GM18499 (cell line): Measurements from ENCODE around the gene IMMP2L.
A peak's percentile ranks its signal among the peaks of the same experiment; 100 is the strongest.

Experiments used
- ATAC-seq: cut with Tn5 transposase; IDR thresholded peaks from one replicate; pipeline ENCODE4 v1.9.1; 2021; ENCODE audit warnings: moderate number of reproducible peaks; ENCODE audit not compliant: insufficient read depth, unreplicated experiment

IMMP2L gene

DNA sequence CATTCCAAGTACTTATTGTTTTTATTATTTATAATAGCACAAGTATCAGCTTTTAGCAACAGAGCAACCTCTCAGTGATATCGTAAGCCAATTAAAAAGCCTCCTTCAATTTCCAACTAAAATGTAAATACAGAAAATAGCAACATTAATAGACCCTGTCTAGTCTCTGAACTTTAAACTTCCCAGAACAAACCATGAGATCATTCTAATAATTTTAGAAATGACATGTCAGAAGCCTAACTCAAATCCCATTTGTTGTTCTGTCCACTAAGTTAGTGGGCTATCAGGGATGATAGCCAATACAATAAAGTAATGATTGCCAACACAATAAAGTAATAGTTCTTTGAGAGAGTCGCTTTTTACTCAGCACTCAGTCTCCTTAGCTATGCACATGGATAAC, 493.7 kb downstream of the IMMP2L start:
- no peak for ATAC-seq

GRCh38 chr7:111067682-111068081, 494.6 kb downstream of the IMMP2L start:
- no peak for ATAC-seq

- ATAC-seq, result no peak
These were observed 495.0 kb downstream of the IMMP2L start for GRCh38 chr7:111067251-111067650.

GRCh38 chr7:111063166-111063565, 499.1 kb downstream of the IMMP2L start:
- ATAC-seq, result no peak

- no peak for ATAC-seq
These were observed 502.5 kb downstream of the IMMP2L start for GRCh38 chr7:111059833-111060232.

DNA sequence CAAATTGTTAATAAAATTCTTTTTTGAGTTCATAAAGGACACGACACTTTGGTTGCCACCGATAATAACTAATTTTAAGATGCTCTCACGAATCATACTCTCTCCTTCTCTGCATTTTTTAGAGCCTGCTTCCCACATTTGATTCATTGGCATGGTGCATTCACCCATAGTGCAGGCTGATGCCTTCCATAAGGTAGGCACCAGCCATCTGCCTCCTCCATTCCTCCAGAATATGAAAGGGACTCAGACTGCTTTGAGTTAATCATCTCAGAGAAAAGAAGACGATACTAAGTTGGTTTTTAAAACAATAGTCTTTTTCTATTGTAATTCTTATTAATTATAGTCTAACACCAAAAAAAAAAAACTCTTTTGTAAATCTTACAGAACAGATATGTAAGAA, 505.2 kb downstream of the IMMP2L start:
- no peak for ATAC-seq

DNA sequence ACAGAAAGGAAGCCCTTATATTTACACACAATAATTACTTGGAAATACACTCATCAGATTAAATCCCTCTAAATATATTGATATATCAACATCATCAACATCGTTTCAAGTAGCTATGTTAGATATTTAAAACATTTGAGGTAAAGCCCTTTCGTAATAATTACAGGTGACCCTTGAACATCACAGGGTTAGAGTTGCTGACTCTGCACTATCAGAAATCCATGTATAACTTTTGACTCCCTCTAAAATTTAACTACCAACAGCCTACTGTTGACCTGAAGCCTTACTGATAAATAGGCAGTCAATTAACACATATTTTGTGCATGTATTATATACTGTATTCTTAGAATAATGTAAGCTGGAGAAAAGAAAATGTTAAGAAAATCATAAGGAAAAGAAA, 505.9 kb downstream of the IMMP2L start:
- no peak for ATAC-seq

DNA sequence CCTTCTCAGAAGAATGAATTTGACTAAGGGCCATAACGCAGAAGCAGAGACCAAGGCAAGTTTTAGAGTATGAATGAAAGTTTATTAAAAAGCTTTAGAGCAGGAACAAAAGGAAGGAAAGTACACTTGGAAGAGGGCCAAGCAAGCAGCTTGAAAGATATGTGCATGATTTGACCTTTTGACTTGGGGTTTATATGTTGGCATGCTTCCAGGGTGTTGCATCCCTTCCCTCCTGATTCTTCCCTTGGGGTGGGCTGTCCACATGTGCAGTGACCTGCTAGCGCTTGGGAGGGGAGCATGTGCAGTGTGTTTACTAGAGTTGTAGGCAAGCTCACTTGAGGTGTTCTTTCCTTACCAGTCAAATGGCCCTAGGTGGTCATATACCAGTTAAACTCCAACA, 509.3 kb downstream of the IMMP2L start:
- no peak for ATAC-seq

DNA sequence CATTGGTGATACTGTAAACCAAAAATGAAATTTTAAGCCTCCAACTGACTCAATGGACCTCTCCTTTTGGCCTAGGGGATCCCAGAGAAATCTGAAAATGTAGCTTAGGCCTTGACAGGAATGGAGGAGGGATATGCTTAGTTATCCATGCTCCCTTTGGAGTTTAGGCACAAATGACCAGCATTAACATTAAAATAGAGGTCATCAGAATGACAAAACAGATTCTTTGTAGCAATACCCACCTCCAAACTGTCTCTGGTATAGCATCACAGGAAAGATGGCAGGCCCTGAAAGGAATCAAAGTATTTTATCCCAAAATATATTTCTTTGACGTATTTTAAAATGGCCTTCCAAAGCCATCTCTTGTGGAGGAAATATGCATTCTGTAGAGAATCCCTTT, 510.5 kb downstream of the IMMP2L start:
- ATAC-seq, result no peak

DNA sequence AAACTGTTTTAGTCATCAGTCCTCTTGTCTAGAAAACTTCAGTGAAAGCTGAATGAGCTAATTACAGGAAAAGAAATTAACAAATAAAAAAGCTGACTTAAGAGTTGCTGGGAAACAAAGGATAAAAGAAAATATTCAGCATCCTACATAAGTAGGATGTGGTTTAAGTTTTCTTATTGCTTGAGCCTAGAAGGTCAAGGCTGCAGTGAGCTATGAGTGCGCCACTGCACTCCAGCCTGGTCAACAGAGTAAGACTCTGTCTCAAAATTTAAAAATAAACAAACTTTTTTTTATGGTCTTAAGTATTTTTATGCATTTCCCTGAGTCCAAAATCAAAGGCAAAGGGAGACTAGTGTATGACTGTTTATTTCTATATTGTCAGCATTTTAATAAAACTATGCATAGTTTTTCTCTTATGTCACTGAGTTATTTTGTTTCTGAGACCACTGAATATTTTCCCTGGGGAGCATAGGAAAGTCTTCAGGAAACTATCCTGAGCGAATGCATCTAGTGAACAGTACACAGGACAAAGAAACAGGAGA, 511.3 kb downstream of the IMMP2L start:
- no peak for ATAC-seq

- ATAC-seq, result no peak
These were observed 512.2 kb downstream of the IMMP2L start for GRCh38 chr7:111049971-111050680.

DNA sequence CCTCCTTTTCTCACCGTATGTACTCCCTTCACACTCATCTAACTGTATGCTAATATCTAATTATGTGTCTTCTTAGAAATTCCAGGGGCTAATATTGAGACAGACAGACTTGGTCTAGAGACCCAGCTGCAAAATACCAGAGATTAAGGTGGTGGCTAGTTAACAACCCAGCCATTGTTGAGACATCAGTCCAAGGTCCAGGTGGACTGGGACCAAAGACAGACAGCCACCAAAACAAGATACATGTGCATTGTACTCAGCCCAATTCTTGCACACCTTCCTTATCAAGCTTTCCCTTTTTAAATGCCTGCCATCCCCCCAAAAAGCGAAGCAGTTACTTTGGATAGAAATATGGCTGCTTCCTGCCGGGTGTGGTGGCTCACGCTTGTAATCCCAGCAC, 514.7 kb downstream of the IMMP2L start:
- no peak for ATAC-seq

GRCh38 chr7:111045449-111045848, 516.8 kb downstream of the IMMP2L start:
- no peak for ATAC-seq

DNA sequence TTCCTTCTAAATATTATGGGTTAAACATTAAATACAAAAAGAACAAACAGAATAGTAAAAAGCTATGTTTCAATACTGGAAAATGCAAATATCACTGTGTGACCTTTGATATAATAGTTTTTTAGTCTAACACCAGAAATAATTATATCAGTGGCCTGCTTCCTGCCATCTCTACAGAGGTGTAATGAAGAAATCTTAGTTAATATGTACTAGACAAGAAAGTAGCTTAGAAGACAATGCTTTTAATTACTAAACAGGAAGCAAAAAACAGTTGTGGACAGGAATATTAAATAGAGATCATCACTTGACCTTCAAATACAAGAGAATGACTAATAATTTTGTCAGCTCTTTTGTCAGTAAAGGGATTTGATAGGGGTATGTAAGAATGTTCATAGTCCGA, 518.7 kb downstream of the IMMP2L start:
- peak; percentile 76 for ATAC-seq

DNA sequence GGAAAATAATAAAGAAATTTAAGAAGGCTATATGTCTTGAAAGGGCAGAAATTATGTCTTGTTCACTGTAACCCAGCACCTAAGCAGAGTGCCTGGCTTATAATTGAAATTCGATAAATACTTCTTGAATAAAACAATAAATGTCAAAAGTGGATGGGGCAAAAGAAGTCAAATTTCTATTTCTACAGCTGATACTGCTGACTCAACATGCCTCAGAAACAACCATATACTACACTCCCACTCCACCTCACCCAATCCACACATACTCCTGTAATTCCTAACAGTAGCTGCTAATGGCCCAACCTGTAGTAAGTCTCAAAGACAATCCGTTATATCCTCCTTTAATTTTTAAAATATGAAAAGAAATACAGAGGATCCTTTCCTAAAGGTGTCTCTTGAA, 519.5 kb downstream of the IMMP2L start:
- no peak for ATAC-seq

- ATAC-seq, result no peak
These were observed 520.7 kb downstream of the IMMP2L start for GRCh38 chr7:111041577-111041976.

DNA sequence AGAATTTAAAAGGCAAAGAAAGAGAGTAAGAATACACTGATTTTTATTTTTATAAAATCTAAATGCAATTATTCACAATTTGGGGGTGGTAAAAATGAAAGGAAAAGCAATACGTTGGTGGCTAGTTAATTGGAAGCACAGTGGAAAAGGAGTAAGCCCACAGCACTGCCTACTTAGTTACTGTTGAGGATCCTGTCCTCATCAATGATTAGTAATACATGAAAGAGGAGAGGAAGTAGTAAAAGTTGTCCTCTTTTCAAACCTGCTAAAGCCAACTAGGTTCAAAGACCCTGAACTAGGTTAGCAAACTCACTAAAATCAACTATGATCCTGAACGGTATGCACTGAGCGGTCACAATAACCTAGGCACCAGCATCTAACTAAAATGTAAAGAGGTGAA, 524.1 kb downstream of the IMMP2L start:
- no peak for ATAC-seq

DNA sequence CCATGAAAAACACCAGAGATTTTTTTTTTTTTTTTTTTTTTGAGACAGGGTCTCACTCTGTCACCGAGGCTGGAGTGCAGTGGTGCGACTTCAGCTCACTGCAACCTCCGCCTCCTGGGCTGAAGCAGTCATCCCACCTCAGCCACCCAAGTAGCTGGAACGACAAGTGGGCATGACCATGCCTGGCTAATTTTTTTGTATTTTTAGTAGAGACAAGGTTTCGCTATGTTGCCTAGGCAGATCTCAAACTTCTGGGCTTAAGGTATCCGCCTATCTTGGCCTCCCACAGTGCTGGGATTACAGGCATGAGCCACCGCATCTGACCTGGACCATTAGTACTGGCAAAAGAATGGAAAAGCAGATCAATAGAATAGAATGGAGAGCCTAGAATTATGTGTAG, 530.4 kb downstream of the IMMP2L start:
- ATAC-seq, result no peak

GRCh38 chr7:111030336-111030735, 532.0 kb downstream of the IMMP2L start:
- ATAC-seq, result no peak

GRCh38 chr7:111029574-111030251, 532.6 kb downstream of the IMMP2L start:
- ATAC-seq, result peak; percentile 65

- ATAC-seq, result peak; percentile 22
These were observed 533.1 kb downstream of the IMMP2L start for GRCh38 chr7:111029141-111029572.

DNA sequence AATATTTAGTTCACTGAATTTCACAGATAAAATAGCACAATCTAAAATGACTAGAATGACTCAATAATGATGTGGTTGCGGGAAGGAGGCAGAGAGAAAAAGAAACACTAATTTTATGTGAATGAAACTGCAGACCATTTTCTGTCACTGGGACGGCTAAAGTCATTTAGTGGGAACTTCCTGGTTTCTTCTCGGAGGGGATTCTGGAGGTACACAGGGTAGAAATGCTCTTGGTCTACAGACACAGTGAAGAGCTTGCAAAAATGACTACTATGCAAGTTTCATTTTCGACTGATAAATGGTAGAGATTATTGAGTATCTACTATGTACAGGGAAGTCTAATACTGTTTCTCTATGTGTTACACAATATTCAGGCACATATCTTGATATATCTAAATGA, 534.9 kb downstream of the IMMP2L start:
- no peak for ATAC-seq
